ENCODE results near the gene CYFIP1.
"Not testable (repeated sequence)": the region's sequence is repeated elsewhere in the genome, so short reads cannot be mapped to it uniquely, and the experiment has no call there.

CYFIP1 gene

GRCh38 chr15:22980189-22981050 lies at the start of gene CYFIP1:
Gene CYFIP1, minus strand, starts transcription at chr15:22980368. Its CDS starts 33,083 bp downstream, at chr15:22947285.
- TF ChIP-seq CTCF (IDR thresholded peaks at IDR 0.05; ENCODE audit: borderline replicate concordance, insufficient read depth, low read depth, low read length): no peak
- H3K4me3 ChIP-seq (ENCODE audit: low read depth, low read length): peak within 1 kb of the TSS; percentile 92

GRCh38 chr15:23026218-23026617 lies 46.0 kb upstream of the CYFIP1 start:
- TF ChIP-seq CTCF (IDR thresholded peaks at IDR 0.05; ENCODE audit: borderline replicate concordance, insufficient read depth, low read depth, low read length): no peak
- H3K4me3 ChIP-seq (ENCODE audit: low read depth, low read length): no peak overlapping the region

GRCh38 chr15:23022156-23022555 lies 42.0 kb upstream of the CYFIP1 start:
- H3K4me3 ChIP-seq (ENCODE audit: low read depth, low read length): no peak overlapping the region
- no peak for TF ChIP-seq CTCF (IDR thresholded peaks at IDR 0.05; ENCODE audit: borderline replicate concordance, insufficient read depth, low read depth, low read length)

- TF ChIP-seq CTCF (IDR thresholded peaks at IDR 0.05; ENCODE audit: borderline replicate concordance, insufficient read depth, low read depth, low read length): no peak
- H3K4me3 ChIP-seq (ENCODE audit: low read depth, low read length): no peak overlapping the region
Observed at GRCh38 chr15:23014394-23015000, 34.3 kb upstream of the CYFIP1 start.

- no peak overlapping the region for H3K4me3 ChIP-seq (ENCODE audit: low read depth, low read length)
- TF ChIP-seq CTCF (IDR thresholded peaks at IDR 0.05; ENCODE audit: borderline replicate concordance, insufficient read depth, low read depth, low read length): no peak
Observed at GRCh38 chr15:23013681-23014080, 33.5 kb upstream of the CYFIP1 start.

- H3K4me3 ChIP-seq (ENCODE audit: low read depth, low read length): not testable (repeated sequence)
Observed at GRCh38 chr15:23012616-23013015, 32.4 kb upstream of the CYFIP1 start.

GRCh38 chr15:23003736-23004135 lies 23.6 kb upstream of the CYFIP1 start:
- no peak overlapping the region for H3K4me3 ChIP-seq (ENCODE audit: low read depth, low read length)
- TF ChIP-seq CTCF (IDR thresholded peaks at IDR 0.05; ENCODE audit: borderline replicate concordance, insufficient read depth, low read depth, low read length): no peak
